BJ (cell line): ENCODE measurements around the gene ADAM22. TPM values are rescaled to one million over a fixed set of nuclear protein-coding genes. Genes with fewer than 3 reads are reported as not detected.

Source experiments
- CTCF ChIA-PET: fragments of 350-600 bp; formaldehyde crosslinking; extraction: SDS; loops from one replicate; lab custom pipeline; 2021; ENCODE audit warnings: antibody characterized with exemption, inconsistent platforms; lab: Yijun Ruan, JAX
- POLR2A ChIA-PET: fragments of 300-600 bp; sonication (Branson Sonifier 250); formaldehyde crosslinking; extraction: SDS; loops from one replicate; lab custom pipeline; 2021; ENCODE audit warnings: antibody characterized with exemption; lab: Charles Lee
- DNase-seq: peaks from one replicate; pipeline ENCODE4 v3.0.0-alpha.2; 2011; ENCODE audit warnings: low read depth
- H3K27me3 ChIP-seq: 2 replicates; pipeline ENCODE4 v1.6.0; 2011; ENCODE audit warnings: low read length; ENCODE audit not compliant: control insufficient read depth, insufficient read depth
- H3K36me3 ChIP-seq: 2 replicates; pipeline ENCODE4 v1.5.1; 2011; ENCODE audit warnings: low read length; ENCODE audit not compliant: control insufficient read depth, insufficient read depth
- H3K4me3 ChIP-seq: 2 replicates; pipeline ENCODE4 v1.5.1; 2011; ENCODE audit warnings: low read depth, mild to moderate bottlenecking, control low read depth, low read length
- CTCF ChIP-seq: IDR thresholded peaks from 2 replicates; pipeline ENCODE4 v1.5.1; 2011; ENCODE audit warnings: low read depth, mild to moderate bottlenecking, control low read depth, inconsistent platforms, low read length, moderate library complexity; ENCODE audit not compliant: insufficient read depth
- polyA plus RNA-seq: library from polyadenylated mRNA; depleted of rRNA; stranded (reverse); fragments of >200 nt; gene quantifications from 2 replicates; pipeline ENCODE4 v1.2.3, GENCODE V29; 2011

The ADAM22 gene
- polyA plus RNA-seq, 1 experiment: 0.04 TPM

- Histone ChIP-seq H3K4me3 (no peak overlapping the region), H3K27me3 (no peaks in the 10 kb centered on the region), H3K36me3 (no peaks in the 10 kb centered on the region)
- DNase-seq: no peak
- CTCF ChIA-PET: no interaction called here
- POLR2A ChIA-PET: no interaction called here
- no peak for TF ChIP-seq CTCF
Measured at GRCh38 chr7:87926581-87927461, 7.2 kb upstream of the ADAM22 start.

- H3K4me3 ChIP-seq: peak overlapping the region; percentile 46
- DNase-seq: no peak
- ChIA-PET CTCF (no interaction called here), POLR2A (no interaction called here)
- H3K36me3 ChIP-seq: no peaks in the 10 kb centered on the region
- no peak for TF ChIP-seq CTCF
- H3K27me3 ChIP-seq: peaks cover 5% of the 10 kb centered on the region
Measured at GRCh38 chr7:87933605-87933952, 472 bp upstream of the ADAM22 start.

GRCh38 chr7:87934699-87935383 lies 790 bp downstream of the ADAM22 start:
- Histone ChIP-seq H3K4me3 (peak overlapping the region; percentile 46), H3K27me3 (peaks cover 5% of the 10 kb centered on the region), H3K36me3 (no peaks in the 10 kb centered on the region)
- ChIA-PET POLR2A (no interaction called here), CTCF (no interaction called here)
- TF ChIP-seq CTCF: no peak
- no peak for DNase-seq

DNA sequence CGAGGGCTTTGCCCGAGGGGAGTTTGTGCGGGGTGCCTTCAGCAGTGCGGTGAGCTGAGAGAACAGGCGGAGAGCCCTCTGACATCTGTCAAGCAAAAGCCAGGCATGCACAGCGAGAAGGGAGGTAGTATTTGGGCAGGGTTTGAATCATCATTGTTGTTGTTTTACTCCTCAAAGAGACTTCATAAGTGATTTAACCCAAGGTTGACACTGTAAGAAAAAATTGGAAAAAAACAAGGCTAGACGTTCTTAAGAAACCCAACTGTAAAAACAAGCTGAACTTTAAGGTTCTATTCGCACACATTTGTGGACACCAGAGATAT lies 1.3 kb downstream of the ADAM22 start:
- H3K4me3 ChIP-seq: peak overlapping the region; percentile 46; the same call in 1 of the 2 replicates
- ChIA-PET CTCF (no interaction called here), POLR2A (no interaction called here)
- H3K36me3 ChIP-seq: no peaks in the 10 kb centered on the region
- no peak for DNase-seq
- peaks cover 5% of the 10 kb centered on the region for H3K27me3 ChIP-seq
- no peak for TF ChIP-seq CTCF

DNA sequence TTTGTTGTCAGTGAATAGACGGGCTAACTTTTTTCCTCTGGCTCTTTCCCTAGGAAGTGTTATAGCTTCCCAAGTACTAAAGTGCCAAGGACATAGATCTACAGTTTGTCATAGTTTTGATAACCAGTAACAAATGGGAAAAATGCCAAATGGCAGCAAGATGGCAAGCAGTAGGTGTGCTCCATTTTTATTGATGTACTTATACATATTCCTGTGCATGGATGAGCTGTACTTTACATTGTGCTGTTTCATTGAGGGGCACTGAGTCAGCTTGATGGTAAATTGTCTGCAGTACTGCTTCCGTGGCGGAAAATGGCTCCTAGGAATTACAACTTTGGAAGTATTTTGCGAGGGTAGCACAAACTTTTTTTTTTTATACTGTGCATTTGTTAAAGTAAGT lies 7.1 kb downstream of the ADAM22 start:
- no peak for DNase-seq
- ChIA-PET CTCF (interaction anchor here (0.6 kb wide), 1 partner anchor 76 kb away, joined by 6 read pairs; no protein-coding TSS in a partner anchor), POLR2A (no interaction called here)
- no peak for TF ChIP-seq CTCF
- Histone ChIP-seq H3K27me3 (no peaks in the 10 kb centered on the region), H3K4me3 (no peak overlapping the region), H3K36me3 (no peaks in the 10 kb centered on the region)
